B cell (primary cell): Measurements from ENCODE around the gene PFN1. TPM values are rescaled to one million over a fixed set of nuclear protein-coding genes. Genes with fewer than 3 reads are reported as not detected.

Source experiments
- ATAC-seq: fragments of 200-7000 bp; cut with Tn5 transposase; one replicate; pipeline ENCODE4 v1.10.0; 2021; ENCODE audit warnings: low read depth, mild to moderate bottlenecking, moderate number of reproducible peaks, moderate library complexity
- CTCF ChIA-PET: fragments of 350-600 bp; sonication (Branson Sonifier 250); formaldehyde crosslinking; loops from one replicate; lab custom pipeline; 2021; ENCODE audit warnings: antibody characterized with exemption, inconsistent platforms; lab: Charles Lee
- POLR2A ChIA-PET: fragments of 350-600 bp; sonication (Branson Sonifier 250); formaldehyde crosslinking; loops from one replicate; lab custom pipeline; 2021; ENCODE audit warnings: antibody characterized with exemption; lab: Charles Lee
- DNase-seq: peaks from one replicate; pipeline ENCODE4 v3.0.0; 2013
- H2AFZ ChIP-seq: 2 replicates; pipeline ENCODE4 v1.6.1; 2012; ENCODE audit warnings: mild to moderate bottlenecking, low read depth, low read length; ENCODE audit not compliant: insufficient read depth, poor library complexity, severe bottlenecking
- H3K27ac ChIP-seq, 2 donors: 1 replicate in 1 of 2; 2 replicates in 1 of 2; pipeline ENCODE4 v1.5.1; 2012 to 2013; ENCODE audit warnings: low read length in 2 of 2, mild to moderate bottlenecking in 2 of 2, moderate library complexity in 1 of 2
- H3K27me3 ChIP-seq, 4 experiments: fragments of 200-600 bp in 1 of 4; sonication (generic) in 1 of 4; replicated peaks in 1 of 4; 1 replicate in 2 of 4; 2 replicates in 2 of 4; pipeline versions ENCODE4 v1.6.1 to v1.7.0; 2013 to 2016; ENCODE audit warnings: low read length in 3 of 4, mild to moderate bottlenecking in 2 of 4, mixed read lengths in 1 of 4, moderate library complexity in 1 of 4; ENCODE audit not compliant: insufficient read depth in 4 of 4, control insufficient read depth in 3 of 4; ENCODE audit errors: control extremely low read depth in 1 of 4
- H3K36me3 ChIP-seq, 2 experiments: replicated peaks in 1 of 2; 1 replicate in 1 of 2; 2 replicates in 1 of 2; pipeline versions ENCODE4 v1.6.1 to v1.7.1; 2013; ENCODE audit warnings: low read length in 1 of 2; ENCODE audit not compliant: insufficient read depth in 2 of 2, control insufficient read depth in 1 of 2; ENCODE audit errors: control extremely low read depth in 1 of 2, extremely low read depth in 1 of 2
- H3K4me1 ChIP-seq, 2 donors: fragments of 200-600 bp in 1 of 2; sonication (generic) in 1 of 2; 1 replicate in 1 of 2; 2 replicates in 1 of 2; pipeline versions ENCODE4 v1.5.1 to v1.6.1; 2013 to 2017; ENCODE audit warnings: low read length in 2 of 2; ENCODE audit not compliant: control insufficient read depth in 2 of 2, insufficient read depth in 2 of 2
- H3K4me2 ChIP-seq: replicated peaks from 2 replicates; pipeline ENCODE3; 2012; ENCODE audit warnings: mild to moderate bottlenecking, low read depth, low read length; ENCODE audit not compliant: poor library complexity, severe bottlenecking
- H3K4me3 ChIP-seq, 5 experiments: fragments of 200-600 bp in 1 of 5; sonication (generic) in 1 of 5; 1 replicate in 3 of 5; 2 replicates in 2 of 5; pipeline versions ENCODE4 v1.5.1 to v1.7.0; 2011 to 2016; ENCODE audit warnings: low read length in 4 of 5, mild to moderate bottlenecking in 4 of 5, low read depth in 2 of 5, control low read depth in 1 of 5, moderate library complexity in 1 of 5; ENCODE audit not compliant: insufficient read depth in 1 of 5; ENCODE audit errors: control extremely low read depth in 1 of 5, extremely low read depth in 1 of 5
- H3K79me2 ChIP-seq: fragments of 200-600 bp; sonication (generic); one replicate; pipeline ENCODE4 v1.6.0; 2016; ENCODE audit warnings: low read length; ENCODE audit not compliant: control insufficient read depth, insufficient read depth
- H3K9ac ChIP-seq: fragments of 200-600 bp; sonication (generic); 2 replicates; pipeline ENCODE4 v1.6.1; 2017; ENCODE audit warnings: mild to moderate bottlenecking, low read length, moderate library complexity
- H3K9me3 ChIP-seq, 3 donors: one replicate each; pipeline versions ENCODE4 v1.6.1 to v1.7.1; 2013; ENCODE audit warnings: low read length in 2 of 3; ENCODE audit not compliant: control insufficient read depth in 2 of 3, insufficient read depth in 1 of 3; ENCODE audit errors: control extremely low read depth in 1 of 3
- H4K20me1 ChIP-seq: 2 replicates; pipeline ENCODE4 v1.6.0; 2012; ENCODE audit warnings: mild to moderate bottlenecking, low read length; ENCODE audit not compliant: insufficient read depth, control insufficient read depth, poor library complexity, severe bottlenecking
- H3K27ac Mint-ChIP-seq: one replicate; pipeline ENCODE4 v1.8.0; 2021; ENCODE audit warnings: mixed read lengths
- H3K27me3 Mint-ChIP-seq: one replicate; pipeline ENCODE4 v1.8.0; 2021; ENCODE audit warnings: mixed read lengths
- H3K4me1 Mint-ChIP-seq: one replicate; pipeline ENCODE4 v1.8.0; 2021; ENCODE audit warnings: mixed read lengths
- H3K4me3 Mint-ChIP-seq: one replicate; pipeline ENCODE4 v1.8.0; 2021; ENCODE audit warnings: mixed read lengths
- H3K9me3 Mint-ChIP-seq: one replicate; pipeline ENCODE4 v1.8.0; 2022; ENCODE audit warnings: mixed read lengths; ENCODE audit not compliant: insufficient read depth
- EZH2 ChIP-seq: IDR thresholded peaks from 2 replicates; pipeline ENCODE4 v1.6.1; 2012; ENCODE audit warnings: borderline replicate concordance, low read depth, mild to moderate bottlenecking, moderate library complexity, low read length; ENCODE audit not compliant: insufficient read depth, poor library complexity, severe bottlenecking
- WGBS: methylation state at CpG from one replicate; pipeline ENCODE4 v1.1.5; 2013; ENCODE audit warnings: missing lambda C conversion rate; ENCODE audit not compliant: insufficient coverage; 5-methylcytosine and 5-hydroxymethylcytosine counted together
- intact Hi-C: fragments of 100-400 bp; cut with micrococcal nuclease; formaldehyde crosslinking; loops from one replicate; pipeline ENCODE4 v1.10.0; 2022
- polyA plus RNA-seq: library from polyadenylated mRNA; depleted of rRNA; stranded (reverse); fragments of >200 nt; gene quantifications from 2 replicates; pipeline ENCODE4 v1.2.3, GENCODE V29; 2012
- total RNA-seq, 2 donors: library from RNA; stranded (reverse); fragments of 120-200 nt in 1 of 2; gene quantifications; 1 replicate in 1 of 2; 2 replicates in 1 of 2; pipeline versions ENCODE4 v1.2.3 to v1.2.4, GENCODE V29; 2013 to 2022
- TF ChIP-seq, protein P1 (sequence below): fragments of 200-600 bp; IDR thresholded peaks from one replicate; pipeline ENCODE4 v1.8.0; 2022; ENCODE audit warnings: antibody characterized with exemption, mild to moderate bottlenecking

Gene PFN1
- total and polyA plus RNA-seq, 2 donors (not counting 1 experiment from before 2014, with no cell fraction given) = 330 to 609 TPM

DNA sequence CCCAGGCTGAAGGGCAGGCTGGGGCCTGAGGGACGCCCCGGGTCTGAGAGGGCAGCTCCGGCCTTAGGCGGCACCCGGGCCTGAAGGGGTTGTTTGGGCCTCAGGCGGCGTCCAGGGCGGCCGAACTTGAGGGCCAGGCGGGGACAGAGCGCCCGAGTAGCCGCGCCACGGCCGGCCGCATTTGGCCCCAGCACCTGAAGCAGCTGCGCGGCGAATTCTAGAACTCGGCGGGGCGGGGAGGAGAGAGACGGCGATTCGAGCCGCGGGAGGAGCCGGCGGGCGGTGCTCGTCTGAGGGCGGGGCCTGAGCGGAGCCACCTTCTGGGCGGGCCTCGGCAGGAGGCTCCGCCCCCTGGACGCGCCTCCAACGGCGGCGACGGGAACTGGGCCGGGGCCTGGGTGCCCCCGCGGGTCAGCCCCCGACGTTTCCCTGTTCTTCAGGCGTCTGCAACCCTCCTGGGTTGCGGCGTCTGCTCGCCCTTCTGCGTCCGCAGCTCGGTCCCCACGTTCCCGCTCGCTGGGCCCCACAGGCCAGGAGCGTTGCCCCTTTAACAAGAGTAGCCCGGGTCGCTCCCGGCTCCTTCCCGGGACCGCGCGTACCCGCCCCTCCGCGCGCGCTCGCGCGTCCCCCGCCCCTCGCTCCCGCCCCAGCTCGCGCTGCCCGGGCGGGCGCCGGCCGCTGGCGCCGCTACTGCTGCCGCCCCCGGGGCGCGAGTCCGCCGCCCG, 49.1 kb upstream of the PFN1 start, which contains the start of the genes INCA1 and KIF1C:
Gene INCA1 (minus strand): TSS at position 221 of the 725 bp plus-strand sequence. CDS start 3,085 bp downstream, outside the sequence.
Gene KIF1C (plus strand): TSS at position 649 of the 725 bp plus-strand sequence. CDS start 2,297 bp downstream, outside the sequence.
- H3K4me3 ChIP-seq = peak within 1 kb of the TSS; percentile 34 to 73 (median 66)

More for the DNA sequence above, 49.1 kb upstream of the PFN1 start, which contains the start of the genes INCA1 and KIF1C:
- Histone ChIP-seq H2AFZ (peak within 1 kb of the TSS; percentile 91), H3K79me2 (no peaks in the 10 kb centered on the region), H3K9me3 (no peaks in the 10 kb centered on the region), H3K4me1 (peaks cover 22 to 26% of the 10 kb centered on the region in 2 donors), H3K36me3 (no peaks in the 10 kb centered on the region), H4K20me1 (peaks cover 8% of the 10 kb centered on the region), H3K27ac (peak within 1 kb of the TSS in 1 of 2 donors; percentile 65), H3K4me2 (peak within 1 kb of the TSS; percentile 97), H3K27me3 (peaks cover 0 to 13% (median 2%) of the 10 kb centered on the region in 4 experiments), H3K9ac (peak within 1 kb of the TSS; percentile 75)
- peak within 1 kb of the TSS; percentile 83 for H3K27ac Mint-ChIP-seq
- under 1% methylated on average over 93 of the region's 93 CpGs for WGBS
- intact Hi-C loops = loop anchor here (1.0 to 5.0 kb wide), 8 partner anchors 10 to 81 kb away; partner anchors contain the start of genes CAMTA2, PFN1, RNF167 and SLC25A11
- H3K4me3 Mint-ChIP-seq = peak within 1 kb of the TSS; percentile 85
- ChIA-PET CTCF (interaction anchor here (0.9 to 3.5 kb wide), 7 partner anchors 10 to 117 kb away, joined by 3 to 26 read pairs (median 4); partner anchors contain the start of genes CAMTA2, PFN1, RNF167 and SLC25A11), POLR2A (interaction anchor here (0.5 to 3.1 kb wide), 8 partner anchors 9 to 85 kb away, joined by 3 to 16 read pairs (median 6); partner anchors contain the start of genes CAMTA2, PFN1, RNF167 and SLC25A11)
- DNase-seq = peak; percentile 95
- no peaks in the 10 kb centered on the region for H3K9me3 Mint-ChIP-seq
- H3K4me1 Mint-ChIP-seq = peaks cover 21% of the 10 kb centered on the region
- peak; percentile 96 for ATAC-seq
- TF ChIP-seq, protein P1, sequence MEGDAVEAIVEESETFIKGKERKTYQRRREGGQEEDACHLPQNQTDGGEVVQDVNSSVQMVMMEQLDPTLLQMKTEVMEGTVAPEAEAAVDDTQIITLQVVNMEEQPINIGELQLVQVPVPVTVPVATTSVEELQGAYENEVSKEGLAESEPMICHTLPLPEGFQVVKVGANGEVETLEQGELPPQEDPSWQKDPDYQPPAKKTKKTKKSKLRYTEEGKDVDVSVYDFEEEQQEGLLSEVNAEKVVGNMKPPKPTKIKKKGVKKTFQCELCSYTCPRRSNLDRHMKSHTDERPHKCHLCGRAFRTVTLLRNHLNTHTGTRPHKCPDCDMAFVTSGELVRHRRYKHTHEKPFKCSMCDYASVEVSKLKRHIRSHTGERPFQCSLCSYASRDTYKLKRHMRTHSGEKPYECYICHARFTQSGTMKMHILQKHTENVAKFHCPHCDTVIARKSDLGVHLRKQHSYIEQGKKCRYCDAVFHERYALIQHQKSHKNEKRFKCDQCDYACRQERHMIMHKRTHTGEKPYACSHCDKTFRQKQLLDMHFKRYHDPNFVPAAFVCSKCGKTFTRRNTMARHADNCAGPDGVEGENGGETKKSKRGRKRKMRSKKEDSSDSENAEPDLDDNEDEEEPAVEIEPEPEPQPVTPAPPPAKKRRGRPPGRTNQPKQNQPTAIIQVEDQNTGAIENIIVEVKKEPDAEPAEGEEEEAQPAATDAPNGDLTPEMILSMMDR = no peak
- TF ChIP-seq EZH2 = no peak
- H3K27me3 Mint-ChIP-seq = no peaks in the 10 kb centered on the region
